DND-41 (cell line): ENCODE results near the gene NEUROG1.

Source experiments
- ATAC-seq: fragments of 200-7000 bp; cut with Tn5 transposase; 3 replicates; pipeline ENCODE4 v1.9.1; 2021; ENCODE audit warnings: low read depth; ENCODE audit not compliant: insufficient read depth
- DNase-seq: peaks from one replicate; pipeline ENCODE4 v3.0.0-alpha.2; 2020
- H2AFZ ChIP-seq: 2 replicates; pipeline ENCODE4 v1.6.0; 2012; ENCODE audit warnings: low read depth, low read length
- H3K27ac ChIP-seq: 2 replicates; pipeline ENCODE4 v1.5.1; 2012; ENCODE audit warnings: low read length, inconsistent platforms
- H3K27me3 ChIP-seq: fragments of 200-600 bp; sonication (generic); 2 replicates; pipeline ENCODE4 v1.6.0; 2012; ENCODE audit warnings: low read length, mild to moderate bottlenecking, inconsistent platforms; ENCODE audit not compliant: insufficient read depth, poor library complexity
- H3K36me3 ChIP-seq: 2 replicates; pipeline ENCODE4 v1.5.1; 2012; ENCODE audit warnings: low read length, inconsistent platforms; ENCODE audit not compliant: insufficient read depth
- H3K4me1 ChIP-seq: 2 replicates; pipeline ENCODE4 v1.5.1; 2012; ENCODE audit warnings: mild to moderate bottlenecking, low read length; ENCODE audit not compliant: insufficient read depth
- H3K4me2 ChIP-seq: 2 replicates; pipeline ENCODE4 v1.6.0; 2012; ENCODE audit warnings: mild to moderate bottlenecking, moderate library complexity, low read length, inconsistent platforms; ENCODE audit not compliant: insufficient read depth
- H3K4me3 ChIP-seq, 2 experiments: fragments of 200-600 bp in 1 of 2; shearing (Covaris generic) in 1 of 2; 2 replicates each; pipeline ENCODE4 v1.5.1; 2012 to 2016; ENCODE audit warnings: inconsistent platforms in 2 of 2, low read length in 2 of 2, mild to moderate bottlenecking in 2 of 2, low read depth in 1 of 2, moderate library complexity in 1 of 2
- H3K79me2 ChIP-seq: 2 replicates; pipeline ENCODE4 v1.6.0; 2012; ENCODE audit warnings: low read length, inconsistent platforms; ENCODE audit not compliant: insufficient read depth
- H3K9ac ChIP-seq: 2 replicates; pipeline ENCODE4 v1.6.0; 2012; ENCODE audit warnings: low read depth, mild to moderate bottlenecking, inconsistent platforms, low read length, moderate library complexity
- H3K9me3 ChIP-seq: 2 replicates; pipeline ENCODE4 v1.5.1; 2012; ENCODE audit warnings: low read length, moderate library complexity, mild to moderate bottlenecking, inconsistent platforms; ENCODE audit not compliant: insufficient read depth, severe bottlenecking
- H4K20me1 ChIP-seq: 2 replicates; pipeline ENCODE4 v1.6.0; 2012; ENCODE audit warnings: low read length; ENCODE audit not compliant: insufficient read depth
- CTCF ChIP-seq: IDR thresholded peaks from 2 replicates; pipeline ENCODE4 v1.5.1; 2012; ENCODE audit warnings: borderline replicate concordance, low read length, moderate library complexity, mild to moderate bottlenecking; ENCODE audit not compliant: poor library complexity, severe bottlenecking; ENCODE audit errors: extremely low read depth
- EZH2 ChIP-seq: IDR thresholded peaks from 3 replicates; pipeline ENCODE4 v1.6.1; 2012; ENCODE audit warnings: borderline replicate concordance, low read depth, mild to moderate bottlenecking, moderate library complexity, low read length, inconsistent platforms; ENCODE audit not compliant: severe bottlenecking

Gene NEUROG1

GRCh38 chr5:135517631-135518030 is 18.1 kb downstream of the NEUROG1 start:
- no peak overlapping the region for H3K9ac ChIP-seq
- DNase-seq (no peak), ATAC-seq (no peak)
- no peaks in the 10 kb centered on the region for H3K36me3 ChIP-seq
- H3K79me2 ChIP-seq, result no peaks in the 10 kb centered on the region
- H3K4me2 ChIP-seq, result no peak overlapping the region
- no peak overlapping the region for H3K27ac ChIP-seq
- no peak overlapping the region for H2AFZ ChIP-seq
- H3K27me3 ChIP-seq, result no peaks in the 10 kb centered on the region
- no peaks in the 10 kb centered on the region for H4K20me1 ChIP-seq
- no peaks in the 10 kb centered on the region for H3K4me1 ChIP-seq
- no peak overlapping the region for H3K4me3 ChIP-seq
- no peak for TF ChIP-seq EZH2
- peaks cover 4% of the 10 kb centered on the region for H3K9me3 ChIP-seq

- H3K4me2 ChIP-seq, result no peak overlapping the region
- no peak overlapping the region for H3K9ac ChIP-seq
- no peaks in the 10 kb centered on the region for H3K4me1 ChIP-seq
- H4K20me1 ChIP-seq, result no peaks in the 10 kb centered on the region
- ATAC-seq (no peak), DNase-seq (no peak)
- no peak overlapping the region for H3K27ac ChIP-seq
- peaks cover 11% of the 10 kb centered on the region for H3K27me3 ChIP-seq
- no peak for TF ChIP-seq EZH2
- TF ChIP-seq CTCF, result no peak
- H3K9me3 ChIP-seq, result no peaks in the 10 kb centered on the region
- no peak overlapping the region for H2AFZ ChIP-seq
- H3K4me3 ChIP-seq, result no peak overlapping the region
- no peaks in the 10 kb centered on the region for H3K79me2 ChIP-seq
- H3K36me3 ChIP-seq, result no peaks in the 10 kb centered on the region
These were observed 21.6 kb downstream of the NEUROG1 start for GRCh38 chr5:135514116-135514515.

GRCh38 chr5:135511761-135512575 is 23.8 kb downstream of the NEUROG1 start:
- Histone ChIP-seq H3K27me3 (peaks cover 22% of the 10 kb centered on the region), H3K4me2 (no peak overlapping the region), H2AFZ (no peak overlapping the region), H3K9me3 (no peaks in the 10 kb centered on the region), H3K4me1 (no peaks in the 10 kb centered on the region), H4K20me1 (no peaks in the 10 kb centered on the region), H3K4me3 (no peak overlapping the region), H3K79me2 (no peaks in the 10 kb centered on the region), H3K36me3 (no peaks in the 10 kb centered on the region), H3K9ac (no peak overlapping the region), H3K27ac (no peak overlapping the region)
- ATAC-seq, result no peak
- TF ChIP-seq EZH2 (no peak), CTCF (no peak)
- no peak for DNase-seq

- no peaks in the 10 kb centered on the region for H3K79me2 ChIP-seq
These were observed 25.8 kb downstream of the NEUROG1 start for GRCh38 chr5:135509995-135510394.

More at GRCh38 chr5:135509995-135510394, 25.8 kb downstream of the NEUROG1 start:
- Histone ChIP-seq H3K36me3 (no peaks in the 10 kb centered on the region), H3K9me3 (no peaks in the 10 kb centered on the region), H2AFZ (no peak overlapping the region), H3K27ac (no peak overlapping the region), H3K27me3 (peaks cover 26% of the 10 kb centered on the region), H4K20me1 (no peaks in the 10 kb centered on the region), H3K4me2 (no peak overlapping the region), H3K9ac (no peak overlapping the region), H3K4me3 (no peak overlapping the region), H3K4me1 (no peaks in the 10 kb centered on the region)
- TF ChIP-seq CTCF (no peak), EZH2 (no peak)
- no peak for ATAC-seq
- no peak for DNase-seq
